Endothelial cell of umbilical vein (primary cell): Measurements from ENCODE around the gene TMPRSS6. TPM values are rescaled to one million over a fixed set of nuclear protein-coding genes. Genes with fewer than 3 reads are reported as not detected.

Experiments used
- BruUV-seq: library from RNA; stranded (reverse); fragments of 400-500 nt; replicated peaks from 2 replicates; lab custom pipeline; 2021; lab: Mats Ljungman, UMichigan
- CTCF ChIA-PET: fragments of 300-600, 350-600 bp; sonication (Branson Sonifier 250); formaldehyde crosslinking; loops from one replicate; lab custom pipeline; 2021; ENCODE audit warnings: antibody characterized with exemption, inconsistent platforms; lab: Charles Lee
- POLR2A ChIA-PET: fragments of 300-600, 350-600 bp; sonication (Branson Sonifier 250); formaldehyde crosslinking; loops from one replicate; lab custom pipeline; 2021; ENCODE audit warnings: antibody characterized with exemption, inconsistent platforms; lab: Charles Lee
- DNase-seq: peaks from one replicate; pipeline ENCODE4 v3.0.0-alpha.2; 2011; ENCODE audit warnings: low read depth, low spot score
- FAIRE-seq: peaks from 2 replicates; lab custom pipeline; 2011; peaks lifted over from hg19 to GRCh38; lab: Jason Lieb, UNC
- H2AFZ ChIP-seq: 2 replicates; pipeline ENCODE4 v1.6.0; 2012; ENCODE audit warnings: low read depth, low read length, control low read depth, inconsistent platforms
- H3K27ac ChIP-seq: 2 replicates; pipeline ENCODE4 v1.5.1; 2011; ENCODE audit warnings: low read depth, mild to moderate bottlenecking, control low read depth, low read length, moderate library complexity; ENCODE audit not compliant: insufficient read depth
- H3K27me3 ChIP-seq, 2 experiments: 2 replicates each; pipeline versions ENCODE4 v1.6.0 to v1.6.1; 2011; ENCODE audit warnings: low read length in 2 of 2, mixed read lengths in 1 of 2; ENCODE audit not compliant: control insufficient read depth in 2 of 2, insufficient read depth in 2 of 2
- H3K36me3 ChIP-seq, 2 experiments: 2 replicates in 1 of 2; 3 replicates in 1 of 2; pipeline ENCODE4 v1.5.1; 2011; ENCODE audit warnings: low read length in 2 of 2, mild to moderate bottlenecking in 1 of 2, moderate library complexity in 1 of 2; ENCODE audit not compliant: control insufficient read depth in 2 of 2, insufficient read depth in 2 of 2; ENCODE audit errors: extremely low read depth in 1 of 2
- H3K4me1 ChIP-seq: 3 replicates; pipeline ENCODE4 v1.5.1; 2011; ENCODE audit warnings: mild to moderate bottlenecking, low read length; ENCODE audit not compliant: control insufficient read depth, insufficient read depth; ENCODE audit errors: extremely low read depth
- H3K4me2 ChIP-seq: 2 replicates; pipeline ENCODE4 v1.6.1; 2011; ENCODE audit warnings: low read length, control low read depth, mixed read lengths; ENCODE audit not compliant: insufficient read depth
- H3K4me3 ChIP-seq, 3 experiments: fragments of 200-600 bp in 1 of 3; sonication (generic), shearing (Covaris generic) in 1 of 3; replicated peaks in 1 of 3; 2 replicates each; pipeline ENCODE4 v1.5.1; 2011 to 2016; ENCODE audit warnings: control low read depth in 3 of 3, low read length in 3 of 3, mild to moderate bottlenecking in 2 of 3, inconsistent platforms in 1 of 3, low read depth in 1 of 3, moderate library complexity in 1 of 3; ENCODE audit not compliant: insufficient read depth in 1 of 3
- H3K79me2 ChIP-seq: 2 replicates; pipeline ENCODE4 v1.6.0; 2012; ENCODE audit warnings: low read length, inconsistent platforms; ENCODE audit not compliant: control insufficient read depth, insufficient read depth
- H3K9ac ChIP-seq: replicated peaks from 2 replicates; pipeline ENCODE3; 2011; ENCODE audit warnings: low read length, control low read depth; ENCODE audit not compliant: insufficient read depth; ENCODE audit errors: extremely low read depth
- H3K9me1 ChIP-seq: replicated peaks from 3 replicates; pipeline ENCODE4 v1.6.0; 2011; ENCODE audit warnings: mild to moderate bottlenecking, low read length; ENCODE audit not compliant: control insufficient read depth, insufficient read depth; ENCODE audit errors: extremely low read depth
- H3K9me3 ChIP-seq: replicated peaks from 2 replicates; pipeline ENCODE4 v1.5.1; 2012; ENCODE audit warnings: low read length, inconsistent platforms; ENCODE audit not compliant: control insufficient read depth, insufficient read depth
- H4K20me1 ChIP-seq: replicated peaks from 2 replicates; pipeline ENCODE3; 2011; ENCODE audit warnings: mild to moderate bottlenecking, low read length; ENCODE audit not compliant: control insufficient read depth, insufficient read depth; ENCODE audit errors: extremely low read depth
- CTCF ChIP-seq, 2 donors: IDR thresholded peaks; 1 replicate in 1 of 2; 2 replicates in 1 of 2; pipeline ENCODE4 v1.5.1; 2011; ENCODE audit warnings: low read length in 2 of 2, mild to moderate bottlenecking in 2 of 2, moderate library complexity in 2 of 2, control low read depth in 1 of 2, inconsistent platforms in 1 of 2, low read depth in 1 of 2; ENCODE audit not compliant: insufficient read depth in 1 of 2; ENCODE audit errors: extremely low read depth in 1 of 2
- EZH2 ChIP-seq: IDR thresholded peaks from 2 replicates; pipeline ENCODE4 v1.6.1; 2012; ENCODE audit warnings: borderline replicate concordance, low read depth, mild to moderate bottlenecking, moderate library complexity, low read length, inconsistent platforms; ENCODE audit not compliant: severe bottlenecking
- FOS ChIP-seq: IDR thresholded peaks from 2 replicates; pipeline ENCODE4 v1.6.1; 2011; ENCODE audit warnings: mild to moderate bottlenecking, low read length, moderate library complexity, borderline replicate concordance; ENCODE audit not compliant: insufficient read depth
- GATA2 ChIP-seq: IDR thresholded peaks from 2 replicates; pipeline ENCODE4 v1.7.0; 2011; ENCODE audit warnings: low read depth, mild to moderate bottlenecking, moderate library complexity, mixed read lengths, low read length; ENCODE audit not compliant: insufficient read length, insufficient read depth
- JUN ChIP-seq: IDR thresholded peaks from 2 replicates; pipeline ENCODE4 v1.6.1; 2011; ENCODE audit warnings: borderline replicate concordance, low read depth; ENCODE audit not compliant: insufficient read length, insufficient read depth
- MAX ChIP-seq: IDR thresholded peaks from 2 replicates; pipeline ENCODE4 v1.6.1; 2011; ENCODE audit not compliant: insufficient read depth, insufficient read length
- MYC ChIP-seq: IDR thresholded peaks from one replicate; pipeline ENCODE4 v1.6.1; 2011; ENCODE audit warnings: mild to moderate bottlenecking, low read depth, low read length
- POLR2A ChIP-seq: IDR thresholded peaks from 2 replicates; pipeline ENCODE4 v1.6.1; 2012; ENCODE audit warnings: low read depth, mild to moderate bottlenecking, control low read depth, low read length
- POLR2AphosphoS5 ChIP-seq: IDR thresholded peaks from 2 replicates; pipeline ENCODE4 v1.6.1; 2012; ENCODE audit warnings: low read depth, mild to moderate bottlenecking, control low read depth, low read length, moderate library complexity; ENCODE audit not compliant: insufficient read depth
- dilution Hi-C: fragments of 300-500 bp; cut with MboI; formaldehyde crosslinking; loops from one replicate; pipeline ENCODE4 v1.15.0; 2019; ENCODE audit warnings: low sequenced_read_pairs; ENCODE audit not compliant: extremely low pct_ligation_motif_present
- intact Hi-C: fragments of 100-400 bp; cut with micrococcal nuclease; formaldehyde crosslinking; loops from one replicate; pipeline ENCODE4 v1.10.0; 2022
- polyA plus RNA-seq, 4 experiments: library from polyadenylated mRNA; depleted of rRNA in 3 of 4; stranded (reverse) in 3 of 4; unstranded in 1 of 4; fragments of >200 nt; gene quantifications; 2 replicates each; pipeline versions ENCODE4 v1.2.1 to v1.2.3, GENCODE V29; 2011 to 2012; ENCODE audit warnings: missing spikeins in 1 of 4
- total RNA-seq: library from RNA; stranded (reverse); gene quantifications from 2 replicates; pipeline ENCODE4 v1.2.3, GENCODE V29; 2021

The TMPRSS6 gene
- total and polyA plus RNA-seq, 2 donors (not counting 3 experiments of a cell fraction or from before 2014, with no cell fraction given), result not detected

GRCh38 chr22:37058917-37059701 is 50.4 kb downstream of the TMPRSS6 start:
- H2AFZ ChIP-seq, result no peak overlapping the region
- no peaks in the 10 kb centered on the region for H3K79me2 ChIP-seq
- peaks cover 3 to 41% of the 10 kb centered on the region in 2 experiments for H3K36me3 ChIP-seq
- H3K9ac ChIP-seq, result no peak overlapping the region
- no peak overlapping the region for H3K4me3 ChIP-seq
- dilution Hi-C loops, result no loop called here
- no peaks in the 10 kb centered on the region for H3K4me1 ChIP-seq
- H3K4me2 ChIP-seq, result no peak overlapping the region
- H3K27me3 ChIP-seq, result no peaks in the 10 kb centered on the region
- H3K9me1 ChIP-seq, result no peaks in the 10 kb centered on the region
- no peak overlapping the region for H3K27ac ChIP-seq
- FAIRE-seq (no peak), DNase-seq (no peak)
- POLR2A ChIA-PET, result interaction anchor here (1.1 kb wide), 1 partner anchor 66 kb away, joined by 3 read pairs; no protein-coding TSS in a partner anchor
- no peak for TF ChIP-seq MYC
- intact Hi-C loops, result no loop called here
- H3K9me3 ChIP-seq, result no peaks in the 10 kb centered on the region
- CTCF ChIA-PET, result no interaction called here
- BruUV-seq, result no TSS peak
- no peaks in the 10 kb centered on the region for H4K20me1 ChIP-seq

GRCh38 chr22:37057796-37058510 is 51.6 kb downstream of the TMPRSS6 start:
- no peaks in the 10 kb centered on the region for H3K27me3 ChIP-seq
- H2AFZ ChIP-seq, result no peak overlapping the region
- intact Hi-C loops (no loop called here), dilution Hi-C loops (no loop called here)
- BruUV-seq, result no TSS peak
- H3K4me2 ChIP-seq, result no peak overlapping the region
- no peaks in the 10 kb centered on the region for H3K4me1 ChIP-seq
- TF ChIP-seq GATA2 (no peak), MYC (no peak), POLR2AphosphoS5 (no peak), EZH2 (no peak), FOS (no peak), POLR2A (no peak), JUN (no peak), MAX (no peak), CTCF (IDR thresholded peaks at IDR 0.05; ENCODE audit: extremely low read depth in 1 of 2, insufficient read depth in 1 of 2, low read depth in 1 of 2, low read length in 2 of 2) (no peak)
- CTCF ChIA-PET, result no interaction called here
- FAIRE-seq, result no peak
- H3K9me3 ChIP-seq, result no peaks in the 10 kb centered on the region
- no peak overlapping the region for H3K27ac ChIP-seq
- peaks cover 3 to 46% of the 10 kb centered on the region in 2 experiments for H3K36me3 ChIP-seq
- H3K9me1 ChIP-seq, result no peaks in the 10 kb centered on the region
- H4K20me1 ChIP-seq, result no peaks in the 10 kb centered on the region
- POLR2A ChIA-PET, result no interaction called here
- no peak for DNase-seq
- no peak overlapping the region for H3K9ac ChIP-seq
- H3K4me3 ChIP-seq, result no peak overlapping the region
- H3K79me2 ChIP-seq, result no peaks in the 10 kb centered on the region
